DND-41 (cell line): ENCODE data around the gene CHAT.

Experiments
- ATAC-seq: fragments of 200-7000 bp; cut with Tn5 transposase; 3 replicates; pipeline ENCODE4 v1.9.1; 2021; ENCODE audit warnings: low read depth; ENCODE audit not compliant: insufficient read depth
- DNase-seq: peaks from one replicate; pipeline ENCODE4 v3.0.0-alpha.2; 2020
- H2AFZ ChIP-seq: 2 replicates; pipeline ENCODE4 v1.6.0; 2012; ENCODE audit warnings: low read depth, low read length
- H3K27ac ChIP-seq: 2 replicates; pipeline ENCODE4 v1.5.1; 2012; ENCODE audit warnings: low read length, inconsistent platforms
- H3K27me3 ChIP-seq: fragments of 200-600 bp; sonication (generic); 2 replicates; pipeline ENCODE4 v1.6.0; 2012; ENCODE audit warnings: low read length, mild to moderate bottlenecking, inconsistent platforms; ENCODE audit not compliant: insufficient read depth, poor library complexity
- H3K36me3 ChIP-seq: 2 replicates; pipeline ENCODE4 v1.5.1; 2012; ENCODE audit warnings: low read length, inconsistent platforms; ENCODE audit not compliant: insufficient read depth
- H3K4me1 ChIP-seq: 2 replicates; pipeline ENCODE4 v1.5.1; 2012; ENCODE audit warnings: mild to moderate bottlenecking, low read length; ENCODE audit not compliant: insufficient read depth
- H3K4me2 ChIP-seq: 2 replicates; pipeline ENCODE4 v1.6.0; 2012; ENCODE audit warnings: mild to moderate bottlenecking, moderate library complexity, low read length, inconsistent platforms; ENCODE audit not compliant: insufficient read depth
- H3K4me3 ChIP-seq, 2 experiments: fragments of 200-600 bp in 1 of 2; shearing (Covaris generic) in 1 of 2; 2 replicates each; pipeline ENCODE4 v1.5.1; 2012 to 2016; ENCODE audit warnings: inconsistent platforms in 2 of 2, low read length in 2 of 2, mild to moderate bottlenecking in 2 of 2, low read depth in 1 of 2, moderate library complexity in 1 of 2
- H3K79me2 ChIP-seq: 2 replicates; pipeline ENCODE4 v1.6.0; 2012; ENCODE audit warnings: low read length, inconsistent platforms; ENCODE audit not compliant: insufficient read depth
- H3K9ac ChIP-seq: 2 replicates; pipeline ENCODE4 v1.6.0; 2012; ENCODE audit warnings: low read depth, mild to moderate bottlenecking, inconsistent platforms, low read length, moderate library complexity
- H3K9me3 ChIP-seq: 2 replicates; pipeline ENCODE4 v1.5.1; 2012; ENCODE audit warnings: low read length, moderate library complexity, mild to moderate bottlenecking, inconsistent platforms; ENCODE audit not compliant: insufficient read depth, severe bottlenecking
- H4K20me1 ChIP-seq: 2 replicates; pipeline ENCODE4 v1.6.0; 2012; ENCODE audit warnings: low read length; ENCODE audit not compliant: insufficient read depth
- CTCF ChIP-seq: IDR thresholded peaks from 2 replicates; pipeline ENCODE4 v1.5.1; 2012; ENCODE audit warnings: borderline replicate concordance, low read length, moderate library complexity, mild to moderate bottlenecking; ENCODE audit not compliant: poor library complexity, severe bottlenecking; ENCODE audit errors: extremely low read depth
- EZH2 ChIP-seq: IDR thresholded peaks from 3 replicates; pipeline ENCODE4 v1.6.1; 2012; ENCODE audit warnings: borderline replicate concordance, low read depth, mild to moderate bottlenecking, moderate library complexity, low read length, inconsistent platforms; ENCODE audit not compliant: severe bottlenecking

CHAT gene

GRCh38 chr10:49575489-49576072 is 38.3 kb upstream of the CHAT start:
- Histone ChIP-seq H3K4me1 (no peaks in the 10 kb centered on the region), H3K4me2 (no peak overlapping the region), H3K36me3 (no peaks in the 10 kb centered on the region), H3K9ac (no peak overlapping the region), H3K4me3 (no peak overlapping the region), H2AFZ (no peak overlapping the region), H3K27me3 (no peaks in the 10 kb centered on the region), H3K27ac (no peak overlapping the region), H3K79me2 (no peaks in the 10 kb centered on the region), H3K9me3 (no peaks in the 10 kb centered on the region), H4K20me1 (no peaks in the 10 kb centered on the region)
- DNase-seq (no peak), ATAC-seq (no peak)
- TF ChIP-seq CTCF = no peak
- TF ChIP-seq EZH2 = no peak

GRCh38 chr10:49577182-49577925 is 36.5 kb upstream of the CHAT start:
- Histone ChIP-seq H3K4me1 (no peaks in the 10 kb centered on the region), H4K20me1 (no peaks in the 10 kb centered on the region), H3K4me3 (no peak overlapping the region), H3K27me3 (no peaks in the 10 kb centered on the region), H3K9ac (no peak overlapping the region), H3K36me3 (no peaks in the 10 kb centered on the region), H3K79me2 (no peaks in the 10 kb centered on the region), H3K27ac (no peak overlapping the region), H2AFZ (no peak overlapping the region), H3K9me3 (no peaks in the 10 kb centered on the region), H3K4me2 (no peak overlapping the region)
- ATAC-seq (no peak), DNase-seq (no peak)
- TF ChIP-seq CTCF = no peak
- no peak for TF ChIP-seq EZH2

DNA sequence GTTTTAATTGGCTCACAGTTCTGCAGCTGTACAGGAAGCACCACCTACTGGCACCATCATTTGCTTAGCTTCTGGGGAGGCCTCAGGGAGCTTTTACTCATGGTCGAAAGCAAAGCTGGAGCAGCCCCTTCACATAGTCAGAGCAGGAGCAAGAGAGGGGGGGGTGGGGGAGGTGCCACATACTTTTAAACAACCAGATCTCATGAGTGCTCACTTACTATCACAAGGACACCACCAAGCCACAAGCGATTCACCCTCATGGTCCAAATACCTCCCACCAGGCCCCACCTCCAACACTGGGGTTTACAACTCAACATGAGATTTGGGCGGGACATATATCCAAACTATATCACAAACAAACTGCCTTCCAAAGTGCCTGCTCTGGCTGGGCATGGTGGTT is 35.4 kb upstream of the CHAT start:
- Histone ChIP-seq H3K27ac (no peak overlapping the region), H3K4me1 (no peaks in the 10 kb centered on the region), H4K20me1 (no peaks in the 10 kb centered on the region), H3K9ac (no peak overlapping the region), H3K9me3 (no peaks in the 10 kb centered on the region), H3K79me2 (no peaks in the 10 kb centered on the region), H3K36me3 (no peaks in the 10 kb centered on the region), H3K4me2 (no peak overlapping the region), H3K27me3 (no peaks in the 10 kb centered on the region), H2AFZ (no peak overlapping the region), H3K4me3 (no peak overlapping the region)
- ATAC-seq (no peak), DNase-seq (no peak)
- no peak for TF ChIP-seq EZH2
- no peak for TF ChIP-seq CTCF
